ENCODE results near the gene INTS14.
"Not testable (repeated sequence)": the region's sequence is repeated elsewhere in the genome, so short reads cannot be mapped to it uniquely, and the experiment has no call there.

INTS14 gene

GRCh38 chr15:65577129-65577996 lies 33.6 kb downstream of the INTS14 start:
- no peak for DNase-seq

- no peak for DNase-seq
These were observed 34.3 kb downstream of the INTS14 start for GRCh38 chr15:65576664-65577063.

- no peak for DNase-seq
These were observed 39.0 kb downstream of the INTS14 start for GRCh38 chr15:65571971-65572370.

GRCh38 chr15:65569728-65570127 lies 41.2 kb downstream of the INTS14 start:
- no peak for DNase-seq

- no peak for DNase-seq
These were observed 49.0 kb downstream of the INTS14 start for GRCh38 chr15:65561934-65562333.

- DNase-seq = no peak
These were observed 51.0 kb downstream of the INTS14 start for GRCh38 chr15:65559941-65560340.

- no peak for DNase-seq
These were observed 51.8 kb downstream of the INTS14 start for GRCh38 chr15:65558997-65559760.

- no peak for DNase-seq
These were observed 52.6 kb downstream of the INTS14 start for GRCh38 chr15:65558336-65558735.

- DNase-seq = no peak
These were observed 54.3 kb downstream of the INTS14 start for GRCh38 chr15:65556622-65557021.

- no peak for DNase-seq
These were observed 57.2 kb downstream of the INTS14 start for GRCh38 chr15:65553691-65554090.

GRCh38 chr15:65552851-65553250 lies 58.1 kb downstream of the INTS14 start:
- not testable (repeated sequence) for DNase-seq

- no peak for DNase-seq
These were observed 59.7 kb downstream of the INTS14 start for GRCh38 chr15:65551183-65551582.

GRCh38 chr15:65550681-65551098 lies 60.2 kb downstream of the INTS14 start:
- DNase-seq = no peak

GRCh38 chr15:65549288-65549687 lies 61.6 kb downstream of the INTS14 start:
- not testable (repeated sequence) for DNase-seq

GRCh38 chr15:65547841-65548240 lies 63.1 kb downstream of the INTS14 start:
- no peak for DNase-seq

- DNase-seq = no peak
These were observed 69.6 kb downstream of the INTS14 start for GRCh38 chr15:65541231-65541820.

- no peak for DNase-seq
These were observed 70.6 kb downstream of the INTS14 start for GRCh38 chr15:65540314-65540713.

- no peak for DNase-seq
These were observed 75.7 kb downstream of the INTS14 start for GRCh38 chr15:65535192-65535591.

GRCh38 chr15:65533057-65533756 lies 77.7 kb downstream of the INTS14 start:
- DNase-seq = no peak

GRCh38 chr15:65532738-65533051 lies 78.2 kb downstream of the INTS14 start:
- DNase-seq = no peak

- peak; percentile 85 for DNase-seq
These were observed 80.4 kb downstream of the INTS14 start, which contains the start of gene HACD3 for GRCh38 chr15:65530318-65531111. Gene HACD3, plus strand, starts transcription at chr15:65530463. Its CDS starts 169 bp downstream, at chr15:65530632.

GRCh38 chr15:65529762-65530317 lies 81.1 kb downstream of the INTS14 start:
- no peak for DNase-seq

Data from effector CD4-positive, alpha-beta T cell (primary cell).